ENCODE measurements around the gene VPS54.
"Not testable (repeated sequence)": the region's sequence is repeated elsewhere in the genome, so short reads cannot be mapped to it uniquely, and the experiment has no call there.

The VPS54 gene

GRCh38 chr2:64023485-64024258 lies 4.4 kb upstream of the VPS54 start:
- DNase-seq (ENCODE audit: low read depth in 2 of 2): no peak

- no peak for DNase-seq (ENCODE audit: low read depth in 2 of 2)
These were observed 2.4 kb upstream of the VPS54 start for GRCh38 chr2:64021578-64021977.

- no peak for DNase-seq (ENCODE audit: low read depth in 2 of 2)
These were observed 824 bp upstream of the VPS54 start for GRCh38 chr2:64019975-64020528.

GRCh38 chr2:64018701-64019082 lies 536 bp downstream of the VPS54 start:
- DNase-seq (ENCODE audit: low read depth in 2 of 2): no peak

GRCh38 chr2:64017811-64018700 lies 1.2 kb downstream of the VPS54 start:
- no peak for DNase-seq (ENCODE audit: low read depth in 2 of 2)

- DNase-seq (ENCODE audit: low read depth in 2 of 2): no peak
These were observed 3.3 kb downstream of the VPS54 start for GRCh38 chr2:64015898-64016297.

GRCh38 chr2:64015391-64015790 lies 3.8 kb downstream of the VPS54 start:
- DNase-seq (ENCODE audit: low read depth in 2 of 2): no peak

GRCh38 chr2:64014628-64015027 lies 4.6 kb downstream of the VPS54 start:
- no peak for DNase-seq (ENCODE audit: low read depth in 2 of 2)

- no peak for DNase-seq (ENCODE audit: low read depth in 2 of 2)
These were observed 6.2 kb downstream of the VPS54 start for GRCh38 chr2:64013053-64013452.

GRCh38 chr2:64012115-64012514 lies 7.1 kb downstream of the VPS54 start:
- no peak for DNase-seq (ENCODE audit: low read depth in 2 of 2)

- no peak for DNase-seq (ENCODE audit: low read depth in 2 of 2)
These were observed 10.7 kb downstream of the VPS54 start for GRCh38 chr2:64008434-64009009.

GRCh38 chr2:64007924-64008323 lies 11.3 kb downstream of the VPS54 start:
- no peak for DNase-seq (ENCODE audit: low read depth in 2 of 2)

GRCh38 chr2:64005707-64006356 lies 13.4 kb downstream of the VPS54 start:
- no peak for DNase-seq (ENCODE audit: low read depth in 2 of 2)

GRCh38 chr2:64003239-64003638 lies 16.0 kb downstream of the VPS54 start:
- no peak for DNase-seq (ENCODE audit: low read depth in 2 of 2)

GRCh38 chr2:64001382-64002101 lies 17.7 kb downstream of the VPS54 start:
- DNase-seq (ENCODE audit: low read depth in 2 of 2): no peak

- DNase-seq (ENCODE audit: low read depth in 2 of 2): no peak
These were observed 18.4 kb downstream of the VPS54 start for GRCh38 chr2:64000630-64001381.

GRCh38 chr2:63999049-63999448 lies 20.2 kb downstream of the VPS54 start:
- no peak for DNase-seq (ENCODE audit: low read depth in 2 of 2)

GRCh38 chr2:63996582-63997198 lies 22.5 kb downstream of the VPS54 start:
- not testable (repeated sequence) for DNase-seq (ENCODE audit: low read depth in 2 of 2)

- DNase-seq (ENCODE audit: low read depth in 2 of 2): not testable (repeated sequence)
These were observed 24.7 kb downstream of the VPS54 start for GRCh38 chr2:63994329-63995070.
